GM18867 (cell line): ENCODE data around the gene SMARCC2.
"Not testable (repeated sequence)": the region's sequence is repeated elsewhere in the genome, so short reads cannot be mapped to it uniquely, and the experiment has no call there.

ENCODE experiments used
- ATAC-seq: cut with Tn5 transposase; IDR thresholded peaks from one replicate; pipeline ENCODE4 v1.9.1; 2021; ENCODE audit warnings: mild to moderate bottlenecking, moderate library complexity; ENCODE audit not compliant: unreplicated experiment

Gene SMARCC2

GRCh38 chr12:56212361-56212760, 23.1 kb upstream of the SMARCC2 start:
- no peak for ATAC-seq

GRCh38 chr12:56208006-56208405, 18.7 kb upstream of the SMARCC2 start:
- no peak for ATAC-seq

GRCh38 chr12:56206452-56207166, 17.3 kb upstream of the SMARCC2 start:
- no peak for ATAC-seq

- no peak for ATAC-seq
Observed at GRCh38 chr12:56205445-56205844, 16.2 kb upstream of the SMARCC2 start.

GRCh38 chr12:56204275-56204674, 15.0 kb upstream of the SMARCC2 start:
- ATAC-seq = no peak

- no peak for ATAC-seq
Observed at GRCh38 chr12:56202838-56203237, 13.6 kb upstream of the SMARCC2 start.

- no peak for ATAC-seq
Observed at GRCh38 chr12:56202366-56202765, 13.1 kb upstream of the SMARCC2 start.

GRCh38 chr12:56198836-56199235, 9.6 kb upstream of the SMARCC2 start:
- ATAC-seq = no peak

GRCh38 chr12:56197921-56198635, 8.8 kb upstream of the SMARCC2 start:
- no peak for ATAC-seq

GRCh38 chr12:56196818-56197550, 7.7 kb upstream of the SMARCC2 start:
- not testable (repeated sequence) for ATAC-seq

- no peak for ATAC-seq
Observed at GRCh38 chr12:56193025-56193578, 3.8 kb upstream of the SMARCC2 start.

- ATAC-seq = no peak
Observed at GRCh38 chr12:56192582-56192981, 3.3 kb upstream of the SMARCC2 start.

GRCh38 chr12:56190695-56191155, 1.4 kb upstream of the SMARCC2 start:
- no peak for ATAC-seq

GRCh38 chr12:56189918-56190694, 823 bp upstream of the SMARCC2 start:
- peak; percentile 35 for ATAC-seq

GRCh38 chr12:56188778-56189098, 545 bp downstream of the SMARCC2 start:
- no peak for ATAC-seq

GRCh38 chr12:56188131-56188777, 1.0 kb downstream of the SMARCC2 start:
- no peak for ATAC-seq

GRCh38 chr12:56186957-56187356, 2.3 kb downstream of the SMARCC2 start:
- no peak for ATAC-seq

GRCh38 chr12:56178347-56178746, 10.9 kb downstream of the SMARCC2 start:
- no peak for ATAC-seq

- ATAC-seq = no peak
Observed at GRCh38 chr12:56172839-56173238, 16.4 kb downstream of the SMARCC2 start.

- no peak for ATAC-seq
Observed at GRCh38 chr12:56169229-56169759, 20.0 kb downstream of the SMARCC2 start.
